Nephron (organoid): ENCODE data around the gene CAPZA2.

Source experiments
- H3K27ac Mint-ChIP-seq, 3 experiments: 2 replicates each; pipeline ENCODE4 v1.8.0; 2020; ENCODE audit warnings: mixed read lengths in 3 of 3, mild to moderate bottlenecking in 2 of 3, moderate library complexity in 1 of 3
- H3K27me3 Mint-ChIP-seq: 2 replicates; pipeline ENCODE4 v1.8.0; 2021; ENCODE audit warnings: low read depth, mild to moderate bottlenecking, moderate library complexity, mixed read lengths
- H3K36me3 Mint-ChIP-seq: 2 replicates; pipeline ENCODE4 v1.8.0; 2020; ENCODE audit warnings: low read depth, mixed read lengths
- H3K4me1 Mint-ChIP-seq: 2 replicates; pipeline ENCODE4 v1.8.0; 2020; ENCODE audit warnings: mixed read lengths
- H3K4me3 Mint-ChIP-seq, 3 experiments: 2 replicates each; pipeline ENCODE4 v1.8.0; 2020; ENCODE audit warnings: mild to moderate bottlenecking in 3 of 3, mixed read lengths in 3 of 3, moderate library complexity in 2 of 3
- H3K9me3 Mint-ChIP-seq: 2 replicates; pipeline ENCODE4 v1.8.0; 2020; ENCODE audit warnings: mixed read lengths
- CTCF ChIP-seq, 3 experiments: fragments of 200-600 bp; sonication (generic); IDR thresholded peaks; one replicate each; pipeline ENCODE4 v1.5.0; 2021; ENCODE audit warnings: antibody characterized with exemption in 3 of 3; ENCODE audit not compliant: unreplicated experiment in 3 of 3

Gene CAPZA2

GRCh38 chr7:116851671-116852070, 10.7 kb upstream of the CAPZA2 start:
- no peaks in the 10 kb centered on the region for H3K4me1 Mint-ChIP-seq
- no peak for TF ChIP-seq CTCF (IDR thresholded peaks at IDR 0.05; ENCODE audit: unreplicated experiment in 3 of 3)
- H3K9me3 Mint-ChIP-seq, result no peaks in the 10 kb centered on the region
- H3K27me3 Mint-ChIP-seq, result peaks cover 7% of the 10 kb centered on the region
- no peak overlapping the region for H3K27ac Mint-ChIP-seq
- no peak overlapping the region for H3K4me3 Mint-ChIP-seq
- no peaks in the 10 kb centered on the region for H3K36me3 Mint-ChIP-seq

- Mint-ChIP-seq H3K27ac (no peak overlapping the region), H3K9me3 (no peaks in the 10 kb centered on the region), H3K4me3 (no peak overlapping the region), H3K36me3 (no peaks in the 10 kb centered on the region), H3K4me1 (no peaks in the 10 kb centered on the region), H3K27me3 (peaks cover 11% of the 10 kb centered on the region)
- TF ChIP-seq CTCF (IDR thresholded peaks at IDR 0.05; ENCODE audit: unreplicated experiment in 3 of 3), result no peak
These were observed 8.3 kb upstream of the CAPZA2 start for GRCh38 chr7:116854132-116854531.

GRCh38 chr7:116857052-116857451, 5.3 kb upstream of the CAPZA2 start:
- no peak for TF ChIP-seq CTCF (IDR thresholded peaks at IDR 0.05; ENCODE audit: unreplicated experiment in 3 of 3)
- no peaks in the 10 kb centered on the region for H3K9me3 Mint-ChIP-seq
- peaks cover 8% of the 10 kb centered on the region for H3K27me3 Mint-ChIP-seq
- H3K4me1 Mint-ChIP-seq, result peaks cover 4% of the 10 kb centered on the region
- no peaks in the 10 kb centered on the region for H3K36me3 Mint-ChIP-seq
- no peak overlapping the region for H3K4me3 Mint-ChIP-seq
- H3K27ac Mint-ChIP-seq, result no peak overlapping the region

GRCh38 chr7:116859323-116859722, 3.1 kb upstream of the CAPZA2 start:
- peak overlapping the region; percentile 33 to 57 (median 42) for H3K4me3 Mint-ChIP-seq
- no peaks in the 10 kb centered on the region for H3K9me3 Mint-ChIP-seq
- peaks cover 7% of the 10 kb centered on the region for H3K27me3 Mint-ChIP-seq
- no peak for TF ChIP-seq CTCF (IDR thresholded peaks at IDR 0.05; ENCODE audit: unreplicated experiment in 3 of 3)
- H3K27ac Mint-ChIP-seq, result peak overlapping the region in 2 of 3 experiments; percentile 22 to 48
- H3K4me1 Mint-ChIP-seq, result peaks cover 13% of the 10 kb centered on the region
- H3K36me3 Mint-ChIP-seq, result no peaks in the 10 kb centered on the region

- H3K4me1 Mint-ChIP-seq, result peaks cover 24% of the 10 kb centered on the region
- H3K36me3 Mint-ChIP-seq, result peaks cover 4% of the 10 kb centered on the region
- peaks cover 4% of the 10 kb centered on the region for H3K27me3 Mint-ChIP-seq
- H3K4me3 Mint-ChIP-seq, result peak overlapping the region; percentile 98 to 100 (median 99)
- no peaks in the 10 kb centered on the region for H3K9me3 Mint-ChIP-seq
- H3K27ac Mint-ChIP-seq, result peak overlapping the region; percentile 73 to 98 (median 93)
- TF ChIP-seq CTCF (IDR thresholded peaks at IDR 0.05; ENCODE audit: unreplicated experiment in 3 of 3), result no peak
These were observed 670 bp upstream of the CAPZA2 start for GRCh38 chr7:116861717-116862116.

GRCh38 chr7:116862951-116863670, 724 bp downstream of the CAPZA2 start:
- no peaks in the 10 kb centered on the region for H3K9me3 Mint-ChIP-seq
- no peaks in the 10 kb centered on the region for H3K27me3 Mint-ChIP-seq
- peak overlapping the region; percentile 93 to 99 (median 98) for H3K27ac Mint-ChIP-seq
- peak overlapping the region; percentile 98 to 100 (median 99) for H3K4me3 Mint-ChIP-seq
- H3K4me1 Mint-ChIP-seq, result peaks cover 35% of the 10 kb centered on the region
- H3K36me3 Mint-ChIP-seq, result peaks cover 14% of the 10 kb centered on the region
- no peak for TF ChIP-seq CTCF (IDR thresholded peaks at IDR 0.05; ENCODE audit: unreplicated experiment in 3 of 3)
